WTC11 (cell line): ENCODE results near the gene RWDD3. TPM values are rescaled to one million over a fixed set of nuclear protein-coding genes. Genes with fewer than 3 reads are reported as not detected.

Experiments used
- ATAC-seq: fragments of 200-7000 bp; cut with Tn5 transposase; 2 replicates; pipeline ENCODE4 v1.10.0; 2021; ENCODE audit warnings: mild to moderate bottlenecking, moderate library complexity
- CTCF ChIA-PET: fragments of 300-600 bp; sonication (Branson Sonifier 250); formaldehyde crosslinking; loops from one replicate; lab custom pipeline; 2021; ENCODE audit warnings: antibody characterized with exemption; lab: Charles Lee
- POLR2A ChIA-PET: fragments of 350-600 bp; sonication (Branson Sonifier 250); formaldehyde crosslinking; loops from one replicate; lab custom pipeline; 2021; ENCODE audit warnings: antibody characterized with exemption; lab: Charles Lee
- DNase-seq: peaks from one replicate; pipeline ENCODE4 v3.0.0; 2021; ENCODE audit warnings: low spot score
- H3K27ac Mint-ChIP-seq: 2 replicates; pipeline ENCODE4 v1.8.0; 2021; ENCODE audit warnings: mixed read lengths
- H3K27me3 Mint-ChIP-seq: 2 replicates; pipeline ENCODE4 v1.8.0; 2021; ENCODE audit warnings: low read depth, mild to moderate bottlenecking, moderate library complexity, mixed read lengths
- H3K36me3 Mint-ChIP-seq: 2 replicates; pipeline ENCODE4 v1.8.0; 2021; ENCODE audit warnings: mixed read lengths
- H3K4me1 Mint-ChIP-seq: 2 replicates; pipeline ENCODE4 v1.8.0; 2022; ENCODE audit warnings: mixed read lengths
- H3K4me3 Mint-ChIP-seq: 2 replicates; pipeline ENCODE4 v1.8.0; 2021; ENCODE audit warnings: mild to moderate bottlenecking, moderate library complexity, mixed read lengths
- H3K9me3 Mint-ChIP-seq: 2 replicates; pipeline ENCODE4 v1.8.0; 2021; ENCODE audit warnings: mixed read lengths
- ELF4 ChIP-seq: sonication (generic); formaldehyde crosslinking; IDR thresholded peaks from 2 replicates; pipeline ENCODE4 v1.8.1; 2022; ENCODE audit warnings: low read depth, mild to moderate bottlenecking, moderate library complexity, missing genetic modification reagents
- GRHL2 ChIP-seq: fragments of 250-450 bp; sonication (Bioruptor Pico); IDR thresholded peaks from 2 replicates; pipeline ENCODE4 v1.8.0; 2022; ENCODE audit warnings: mild to moderate bottlenecking, moderate library complexity; ENCODE audit not compliant: insufficient replicate concordance, severe bottlenecking
- KAT7 ChIP-seq: sonication (generic); formaldehyde crosslinking; IDR thresholded peaks from 2 replicates; pipeline ENCODE4 v1.8.1; 2023; ENCODE audit warnings: missing genetic modification reagents, mild to moderate bottlenecking, borderline replicate concordance
- SMAD3 ChIP-seq: sonication (generic); formaldehyde crosslinking; IDR thresholded peaks from 2 replicates; pipeline ENCODE4 v1.8.0; 2022; ENCODE audit warnings: missing genetic modification reagents, mild to moderate bottlenecking, borderline replicate concordance
- SMAD4 ChIP-seq: sonication (generic); formaldehyde crosslinking; IDR thresholded peaks from 2 replicates; pipeline ENCODE4 v1.8.0; 2022; ENCODE audit warnings: mild to moderate bottlenecking, missing genetic modification reagents
- SP1 ChIP-seq: sonication (generic); formaldehyde crosslinking; conservative IDR thresholded peaks from 2 replicates; pipeline ENCODE4 v1.8.1; 2022; ENCODE audit warnings: missing genetic modification reagents
- TCF7 ChIP-seq: sonication (generic); formaldehyde crosslinking; IDR thresholded peaks from 2 replicates; pipeline ENCODE4 v1.8.0; 2022; ENCODE audit warnings: mild to moderate bottlenecking, low read depth, missing genetic modification reagents, moderate library complexity
- TEAD1 ChIP-seq: sonication (generic); formaldehyde crosslinking; IDR thresholded peaks from 2 replicates; pipeline ENCODE4 v1.8.0; 2022; ENCODE audit warnings: mild to moderate bottlenecking, missing genetic modification reagents
- TEAD4 ChIP-seq: sonication (generic); formaldehyde crosslinking; IDR thresholded peaks from 2 replicates; pipeline ENCODE4 v1.8.0; 2022; ENCODE audit warnings: mild to moderate bottlenecking, missing genetic modification reagents
- ZNF121 ChIP-seq: sonication (generic); formaldehyde crosslinking; IDR thresholded peaks from 2 replicates; pipeline ENCODE4 v1.8.0; 2023; ENCODE audit warnings: missing genetic modification reagents
- ZNF396 ChIP-seq: fragments of 250-450 bp; sonication (Bioruptor Pico); IDR thresholded peaks from 2 replicates; pipeline ENCODE4 v1.8.0; 2021; ENCODE audit warnings: mild to moderate bottlenecking, moderate library complexity, borderline replicate concordance
- ZNF416 ChIP-seq: fragments of 250-450 bp; sonication (Bioruptor Pico); IDR thresholded peaks from 2 replicates; pipeline ENCODE4 v1.9.0; 2021; ENCODE audit warnings: mild to moderate bottlenecking, inconsistent platforms
- total RNA-seq: library from RNA; stranded (reverse); gene quantifications from 3 replicates; pipeline ENCODE4 v1.2.3, GENCODE V29; 2021
- TF ChIP-seq, protein P1 (sequence below): sonication (generic); formaldehyde crosslinking; IDR thresholded peaks from 2 replicates; pipeline ENCODE4 v1.8.1; 2023; ENCODE audit warnings: mild to moderate bottlenecking, missing genetic modification reagents
- TF ChIP-seq, protein P2 (sequence below): sonication (generic); formaldehyde crosslinking; IDR thresholded peaks from 2 replicates; pipeline ENCODE4 v1.8.0; 2022; ENCODE audit warnings: mild to moderate bottlenecking, missing genetic modification reagents
- TF ChIP-seq, protein P3 (sequence below): sonication (generic); formaldehyde crosslinking; IDR thresholded peaks from 2 replicates; pipeline ENCODE4 v1.8.1; 2023; ENCODE audit warnings: mild to moderate bottlenecking, missing genetic modification reagents, moderate library complexity
- TF ChIP-seq, protein P4 (sequence below): sonication (generic); formaldehyde crosslinking; IDR thresholded peaks from 2 replicates; pipeline ENCODE4 v1.8.1; 2022; ENCODE audit warnings: low read depth, missing genetic modification reagents, borderline replicate concordance

Gene RWDD3
- total RNA-seq, 1 experiment from 2014 or later = 13.9 TPM

DNA sequence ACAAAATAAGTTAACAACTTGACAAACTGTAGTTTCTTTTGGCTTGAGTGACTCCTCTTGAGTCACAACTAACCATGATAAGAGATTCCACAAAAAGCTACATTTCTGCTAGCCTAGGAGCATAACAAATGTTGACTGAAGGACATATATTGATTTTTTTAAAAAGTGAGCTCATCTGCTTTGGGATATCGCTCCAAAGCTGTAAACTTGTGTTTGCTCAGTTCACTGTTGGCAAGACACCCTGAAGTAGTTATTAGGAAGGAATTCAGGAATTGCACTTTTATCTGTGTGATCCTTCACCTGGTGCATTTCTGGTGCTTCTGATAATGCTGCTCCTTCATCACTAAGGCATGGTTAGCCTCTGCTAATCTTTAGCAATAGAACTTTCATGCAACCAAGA lies 23.7 kb downstream of the RWDD3 start:
- no peak for DNase-seq
- POLR2A ChIA-PET = no interaction called here
- H3K27ac Mint-ChIP-seq = no peak overlapping the region
- CTCF ChIA-PET = interaction anchor here (1.1 kb wide), 1 partner anchor 24 kb away, joined by 3 read pairs; no protein-coding TSS in a partner anchor
- H3K9me3 Mint-ChIP-seq = peaks cover 8% of the 10 kb centered on the region
- peaks cover 5% of the 10 kb centered on the region; the same call in 1 of the 2 replicates for H3K4me1 Mint-ChIP-seq
- no peak for ATAC-seq
- H3K4me3 Mint-ChIP-seq = no peak overlapping the region
- H3K36me3 Mint-ChIP-seq = peaks cover 6% of the 10 kb centered on the region
- H3K27me3 Mint-ChIP-seq = no peaks in the 10 kb centered on the region
- no peak for TF ChIP-seq ZNF396 (CRISPR knock-in tag)
- no peak for TF ChIP-seq ELF4 (CRISPR knock-in tag)
- TF ChIP-seq TCF7 (CRISPR knock-in tag) = no peak
- TF ChIP-seq, protein P1, sequence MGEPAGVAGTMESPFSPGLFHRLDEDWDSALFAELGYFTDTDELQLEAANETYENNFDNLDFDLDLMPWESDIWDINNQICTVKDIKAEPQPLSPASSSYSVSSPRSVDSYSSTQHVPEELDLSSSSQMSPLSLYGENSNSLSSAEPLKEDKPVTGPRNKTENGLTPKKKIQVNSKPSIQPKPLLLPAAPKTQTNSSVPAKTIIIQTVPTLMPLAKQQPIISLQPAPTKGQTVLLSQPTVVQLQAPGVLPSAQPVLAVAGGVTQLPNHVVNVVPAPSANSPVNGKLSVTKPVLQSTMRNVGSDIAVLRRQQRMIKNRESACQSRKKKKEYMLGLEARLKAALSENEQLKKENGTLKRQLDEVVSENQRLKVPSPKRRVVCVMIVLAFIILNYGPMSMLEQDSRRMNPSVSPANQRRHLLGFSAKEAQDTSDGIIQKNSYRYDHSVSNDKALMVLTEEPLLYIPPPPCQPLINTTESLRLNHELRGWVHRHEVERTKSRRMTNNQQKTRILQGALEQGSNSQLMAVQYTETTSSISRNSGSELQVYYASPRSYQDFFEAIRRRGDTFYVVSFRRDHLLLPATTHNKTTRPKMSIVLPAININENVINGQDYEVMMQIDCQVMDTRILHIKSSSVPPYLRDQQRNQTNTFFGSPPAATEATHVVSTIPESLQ = no peak
- TF ChIP-seq TEAD4 (CRISPR knock-in tag) = no peak
- no peak for TF ChIP-seq KAT7 (CRISPR knock-in tag)
- TF ChIP-seq ZNF416 (CRISPR knock-in tag) = no peak
- TF ChIP-seq SP1 (CRISPR knock-in tag) = no peak
- no peak for TF ChIP-seq ZNF121 (CRISPR knock-in tag)
- no peak for TF ChIP-seq TEAD1 (CRISPR knock-in tag)

DNA sequence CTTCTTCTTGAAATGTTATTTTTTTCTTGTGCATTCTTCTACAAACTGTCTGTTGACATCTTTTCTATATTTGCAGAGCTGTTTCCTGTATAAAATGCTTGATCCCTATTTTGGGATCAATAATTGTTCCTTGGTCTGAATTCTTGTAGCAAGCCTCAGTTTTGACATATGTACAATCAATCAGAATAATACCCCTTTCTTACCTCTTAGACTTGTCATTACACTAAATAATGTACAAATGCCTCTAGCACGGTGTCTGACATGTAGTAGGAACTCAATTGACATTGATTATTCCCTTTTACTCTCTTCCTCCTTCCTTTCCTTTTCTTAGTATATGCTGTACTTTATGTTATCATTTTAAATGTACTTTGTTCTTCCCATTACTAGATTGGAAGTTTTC lies 25.2 kb downstream of the RWDD3 start:
- ChIA-PET CTCF (no interaction called here), POLR2A (no interaction called here)
- Mint-ChIP-seq H3K4me1 (peaks cover 5% of the 10 kb centered on the region; the same call in 1 of the 2 replicates), H3K9me3 (peaks cover 2% of the 10 kb centered on the region), H3K27ac (no peak overlapping the region), H3K36me3 (no peaks in the 10 kb centered on the region), H3K4me3 (no peak overlapping the region), H3K27me3 (no peaks in the 10 kb centered on the region)
- no peak for DNase-seq
- ATAC-seq = no peak
- TF ChIP-seq TEAD4 (CRISPR knock-in tag) (no peak), SMAD4 (CRISPR knock-in tag) (no peak), GRHL2 (no peak), SMAD3 (CRISPR knock-in tag) (no peak)
- TF ChIP-seq, protein P2, sequence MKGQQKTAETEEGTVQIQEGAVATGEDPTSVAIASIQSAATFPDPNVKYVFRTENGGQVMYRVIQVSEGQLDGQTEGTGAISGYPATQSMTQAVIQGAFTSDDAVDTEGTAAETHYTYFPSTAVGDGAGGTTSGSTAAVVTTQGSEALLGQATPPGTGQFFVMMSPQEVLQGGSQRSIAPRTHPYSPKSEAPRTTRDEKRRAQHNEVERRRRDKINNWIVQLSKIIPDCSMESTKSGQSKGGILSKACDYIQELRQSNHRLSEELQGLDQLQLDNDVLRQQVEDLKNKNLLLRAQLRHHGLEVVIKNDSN (CRISPR knock-in tag) = no peak
- TF ChIP-seq, protein P3, sequence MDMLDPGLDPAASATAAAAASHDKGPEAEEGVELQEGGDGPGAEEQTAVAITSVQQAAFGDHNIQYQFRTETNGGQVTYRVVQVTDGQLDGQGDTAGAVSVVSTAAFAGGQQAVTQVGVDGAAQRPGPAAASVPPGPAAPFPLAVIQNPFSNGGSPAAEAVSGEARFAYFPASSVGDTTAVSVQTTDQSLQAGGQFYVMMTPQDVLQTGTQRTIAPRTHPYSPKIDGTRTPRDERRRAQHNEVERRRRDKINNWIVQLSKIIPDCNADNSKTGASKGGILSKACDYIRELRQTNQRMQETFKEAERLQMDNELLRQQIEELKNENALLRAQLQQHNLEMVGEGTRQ (CRISPR knock-in tag) = no peak

DNA sequence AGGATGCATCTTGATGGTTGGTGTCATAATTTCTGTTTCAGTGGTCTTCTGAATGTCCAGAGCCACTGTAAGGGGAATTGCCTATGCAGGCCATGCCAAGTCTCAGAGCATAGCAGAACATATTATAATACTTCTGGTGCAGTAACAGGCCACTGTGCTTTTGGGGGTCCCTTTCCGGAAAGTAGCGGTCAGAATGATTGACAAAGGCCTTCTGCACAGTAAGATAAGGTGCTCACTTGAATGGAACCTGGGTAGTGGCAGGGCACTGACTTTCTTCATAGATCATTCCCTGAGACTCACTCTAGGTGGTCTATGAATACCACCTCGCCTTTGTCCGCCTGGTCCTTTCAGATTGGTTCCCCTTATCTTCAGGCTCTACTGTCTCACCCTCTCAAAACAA lies 28.9 kb downstream of the RWDD3 start:
- POLR2A ChIA-PET = no interaction called here
- ATAC-seq = no peak

More for the DNA sequence above, 28.9 kb downstream of the RWDD3 start:
- DNase-seq = no peak
- no peak overlapping the region for H3K4me3 Mint-ChIP-seq
- H3K4me1 Mint-ChIP-seq = no peaks in the 10 kb centered on the region
- no peaks in the 10 kb centered on the region for H3K27me3 Mint-ChIP-seq
- no peaks in the 10 kb centered on the region for H3K36me3 Mint-ChIP-seq
- no peak overlapping the region for H3K27ac Mint-ChIP-seq
- CTCF ChIA-PET = interaction anchor here (0.8 kb wide), 1 partner anchor 219 kb away, joined by 3 read pairs; no protein-coding TSS in a partner anchor
- TF ChIP-seq, protein P4, sequence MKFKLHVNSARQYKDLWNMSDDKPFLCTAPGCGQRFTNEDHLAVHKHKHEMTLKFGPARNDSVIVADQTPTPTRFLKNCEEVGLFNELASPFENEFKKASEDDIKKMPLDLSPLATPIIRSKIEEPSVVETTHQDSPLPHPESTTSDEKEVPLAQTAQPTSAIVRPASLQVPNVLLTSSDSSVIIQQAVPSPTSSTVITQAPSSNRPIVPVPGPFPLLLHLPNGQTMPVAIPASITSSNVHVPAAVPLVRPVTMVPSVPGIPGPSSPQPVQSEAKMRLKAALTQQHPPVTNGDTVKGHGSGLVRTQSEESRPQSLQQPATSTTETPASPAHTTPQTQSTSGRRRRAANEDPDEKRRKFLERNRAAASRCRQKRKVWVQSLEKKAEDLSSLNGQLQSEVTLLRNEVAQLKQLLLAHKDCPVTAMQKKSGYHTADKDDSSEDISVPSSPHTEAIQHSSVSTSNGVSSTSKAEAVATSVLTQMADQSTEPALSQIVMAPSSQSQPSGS = no peak
- TF ChIP-seq GRHL2 = no peak
- no peaks in the 10 kb centered on the region for H3K9me3 Mint-ChIP-seq
